HG03108 (cell line): ENCODE data around the gene CLDN5.

ENCODE experiments used
- ATAC-seq: cut with Tn5 transposase; IDR thresholded peaks from one replicate; pipeline ENCODE4 v1.9.1; 2021; ENCODE audit warnings: moderate library complexity; ENCODE audit not compliant: unreplicated experiment

CLDN5 gene

GRCh38 chr22:19523240-19524169 lies 705 bp downstream of the CLDN5 start:
- no peak for ATAC-seq

GRCh38 chr22:19522881-19523239 lies 1.4 kb downstream of the CLDN5 start:
- ATAC-seq: no peak

GRCh38 chr22:19522190-19522880 lies 1.9 kb downstream of the CLDN5 start:
- ATAC-seq: no peak

- ATAC-seq: no peak
Observed at GRCh38 chr22:19520566-19521305, 3.5 kb downstream of the CLDN5 start.

GRCh38 chr22:19520007-19520406 lies 4.2 kb downstream of the CLDN5 start:
- no peak for ATAC-seq

GRCh38 chr22:19519041-19519926 lies 4.9 kb downstream of the CLDN5 start:
- no peak for ATAC-seq

- ATAC-seq: no peak
Observed at GRCh38 chr22:19518635-19519034, 5.6 kb downstream of the CLDN5 start.

- no peak for ATAC-seq
Observed at GRCh38 chr22:19517919-19518611, 6.1 kb downstream of the CLDN5 start.

- ATAC-seq: no peak
Observed at GRCh38 chr22:19517171-19517500, 7.1 kb downstream of the CLDN5 start.

GRCh38 chr22:19516378-19517170 lies 7.6 kb downstream of the CLDN5 start:
- ATAC-seq: no peak

GRCh38 chr22:19515654-19516377 lies 8.4 kb downstream of the CLDN5 start:
- no peak for ATAC-seq

GRCh38 chr22:19514831-19515565 lies 9.2 kb downstream of the CLDN5 start:
- ATAC-seq: no peak

GRCh38 chr22:19513823-19514222 lies 10.4 kb downstream of the CLDN5 start:
- ATAC-seq: no peak

GRCh38 chr22:19510919-19511341 lies 13.3 kb downstream of the CLDN5 start:
- ATAC-seq: no peak

- no peak for ATAC-seq
Observed at GRCh38 chr22:19509923-19510322, 14.3 kb downstream of the CLDN5 start.

GRCh38 chr22:19509191-19509590 lies 15.0 kb downstream of the CLDN5 start:
- no peak for ATAC-seq

- no peak for ATAC-seq
Observed at GRCh38 chr22:19508024-19508776, 16.0 kb downstream of the CLDN5 start.
